C4-2B (cell line): ENCODE data around the gene CDH24.

Source experiments
- CTCF ChIP-seq: fragments of 450-650 bp; conservative IDR thresholded peaks from 2 replicates; pipeline ENCODE4 v1.5.1; 2017; ENCODE audit warnings: mild to moderate bottlenecking
- ZFX ChIP-seq: fragments of 450-650 bp; IDR thresholded peaks from 2 replicates; pipeline ENCODE4 v1.6.1; 2017

GRCh38 chr14:23052182-23052623 lies 5.1 kb downstream of the CDH24 start:
- TF ChIP-seq CTCF (no peak), ZFX (no peak)
